ENCODE data around the gene PTPN9. TPM values are rescaled to one million over a fixed set of nuclear protein-coding genes. Genes with fewer than 3 reads are reported as not detected.

PTPN9 gene
- total RNA-seq, 1 donor from 2014 or later, result 33.2 TPM

DNA sequence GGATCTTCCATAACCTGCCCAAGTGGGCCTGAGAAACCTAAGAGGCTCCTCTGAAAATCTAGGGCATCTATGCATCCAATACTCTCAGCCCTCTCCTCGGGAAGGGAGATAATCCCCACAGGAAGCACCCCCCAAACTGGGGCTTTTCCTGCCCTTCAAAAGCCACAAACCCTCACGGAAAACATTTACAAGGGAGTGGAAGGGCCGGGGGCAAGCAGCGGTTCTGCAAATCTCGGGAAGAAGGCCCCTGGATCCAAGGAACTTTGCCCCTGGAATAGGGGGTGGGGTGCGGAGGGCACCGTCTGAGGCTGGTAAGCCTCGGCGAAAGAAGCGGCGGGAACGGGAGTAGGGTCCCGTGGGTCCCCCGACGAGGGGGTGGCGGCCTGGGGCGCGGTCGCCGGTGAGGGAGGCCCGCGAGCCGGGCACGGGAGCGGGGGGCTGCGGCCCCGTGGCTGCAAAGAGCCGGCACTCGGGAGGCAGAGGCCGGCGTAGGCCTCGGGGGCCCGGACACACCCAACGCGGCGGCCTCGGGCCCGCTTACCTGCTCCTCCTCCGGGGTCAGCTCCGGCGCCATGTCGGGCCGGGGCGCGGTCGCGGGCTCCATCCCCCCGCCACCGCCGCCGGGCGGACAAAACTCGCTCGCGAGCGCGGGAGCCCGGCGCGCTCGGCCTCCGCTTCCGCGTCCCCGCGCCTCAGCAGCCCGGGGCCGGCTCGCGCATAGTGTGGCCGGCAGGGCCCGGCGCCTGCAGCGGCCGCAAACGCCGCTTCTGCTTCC, 755 bp downstream of the PTPN9 start:
- Mint-ChIP-seq H3K4me3 (ENCODE audit: unreplicated experiment) (peak overlapping the region; percentile 95), H3K4me1 (ENCODE audit: low read depth) (peaks cover 21% of the 10 kb centered on the region), H3K27ac (ENCODE audit: unreplicated experiment) (peak overlapping the region; percentile 91), H3K9me3 (ENCODE audit: low read depth) (no peaks in the 10 kb centered on the region), H3K27me3 (ENCODE audit: low read depth) (no peaks in the 10 kb centered on the region), H3K36me3 (ENCODE audit: low read depth) (no peaks in the 10 kb centered on the region)
- TF ChIP-seq, protein P1, sequence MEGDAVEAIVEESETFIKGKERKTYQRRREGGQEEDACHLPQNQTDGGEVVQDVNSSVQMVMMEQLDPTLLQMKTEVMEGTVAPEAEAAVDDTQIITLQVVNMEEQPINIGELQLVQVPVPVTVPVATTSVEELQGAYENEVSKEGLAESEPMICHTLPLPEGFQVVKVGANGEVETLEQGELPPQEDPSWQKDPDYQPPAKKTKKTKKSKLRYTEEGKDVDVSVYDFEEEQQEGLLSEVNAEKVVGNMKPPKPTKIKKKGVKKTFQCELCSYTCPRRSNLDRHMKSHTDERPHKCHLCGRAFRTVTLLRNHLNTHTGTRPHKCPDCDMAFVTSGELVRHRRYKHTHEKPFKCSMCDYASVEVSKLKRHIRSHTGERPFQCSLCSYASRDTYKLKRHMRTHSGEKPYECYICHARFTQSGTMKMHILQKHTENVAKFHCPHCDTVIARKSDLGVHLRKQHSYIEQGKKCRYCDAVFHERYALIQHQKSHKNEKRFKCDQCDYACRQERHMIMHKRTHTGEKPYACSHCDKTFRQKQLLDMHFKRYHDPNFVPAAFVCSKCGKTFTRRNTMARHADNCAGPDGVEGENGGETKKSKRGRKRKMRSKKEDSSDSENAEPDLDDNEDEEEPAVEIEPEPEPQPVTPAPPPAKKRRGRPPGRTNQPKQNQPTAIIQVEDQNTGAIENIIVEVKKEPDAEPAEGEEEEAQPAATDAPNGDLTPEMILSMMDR (IDR thresholded peaks at IDR 0.05), result no peak
- no peak for DNase-seq (ENCODE audit: low spot score)

DNA sequence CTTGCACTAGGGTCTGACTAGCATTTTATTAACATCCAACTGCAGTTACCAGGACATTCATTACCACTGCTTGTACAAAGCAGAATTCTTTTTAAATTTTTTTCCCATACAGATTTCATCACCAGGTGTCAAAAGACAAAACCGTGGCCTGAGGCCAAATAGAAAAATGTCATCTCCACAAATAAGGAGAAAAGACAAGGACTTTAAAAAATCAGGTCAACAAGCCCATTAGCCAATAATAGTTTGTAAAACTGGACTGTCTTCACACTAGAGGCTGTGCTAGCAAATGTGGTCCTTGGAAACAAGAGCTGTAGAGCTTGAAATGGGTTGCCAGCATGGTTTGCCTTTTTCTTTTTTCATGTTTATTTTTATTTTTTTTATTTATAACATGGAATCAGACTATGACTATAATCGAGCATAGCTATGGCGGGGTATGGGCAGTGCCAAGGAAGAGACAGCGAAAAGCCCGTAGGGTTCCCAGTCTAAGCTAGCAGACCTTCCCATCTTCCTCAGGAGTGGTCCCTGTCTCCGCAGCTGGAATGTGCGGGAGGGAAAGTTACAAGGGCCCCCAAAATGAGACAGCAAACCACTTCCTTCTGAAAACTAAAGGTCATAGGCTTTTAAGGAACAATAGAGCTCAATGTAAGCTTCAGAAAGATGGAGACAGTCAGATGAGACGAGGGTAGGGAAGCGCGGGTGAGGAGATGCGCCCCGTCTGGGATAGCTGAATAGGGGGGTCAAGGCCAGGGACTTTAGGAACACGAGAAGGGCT, 1.5 kb downstream of the PTPN9 start:
- no peaks in the 10 kb centered on the region for H3K9me3 Mint-ChIP-seq (ENCODE audit: low read depth)
- H3K4me1 Mint-ChIP-seq (ENCODE audit: low read depth), result peaks cover 29% of the 10 kb centered on the region
- TF ChIP-seq, protein P1 (IDR thresholded peaks at IDR 0.05), result no peak
- H3K27me3 Mint-ChIP-seq (ENCODE audit: low read depth), result no peaks in the 10 kb centered on the region
- peak overlapping the region; percentile 91 for H3K27ac Mint-ChIP-seq (ENCODE audit: unreplicated experiment)
- H3K4me3 Mint-ChIP-seq (ENCODE audit: unreplicated experiment), result peak overlapping the region; percentile 95
- no peak for DNase-seq (ENCODE audit: low spot score)
- no peaks in the 10 kb centered on the region for H3K36me3 Mint-ChIP-seq (ENCODE audit: low read depth)

DNA sequence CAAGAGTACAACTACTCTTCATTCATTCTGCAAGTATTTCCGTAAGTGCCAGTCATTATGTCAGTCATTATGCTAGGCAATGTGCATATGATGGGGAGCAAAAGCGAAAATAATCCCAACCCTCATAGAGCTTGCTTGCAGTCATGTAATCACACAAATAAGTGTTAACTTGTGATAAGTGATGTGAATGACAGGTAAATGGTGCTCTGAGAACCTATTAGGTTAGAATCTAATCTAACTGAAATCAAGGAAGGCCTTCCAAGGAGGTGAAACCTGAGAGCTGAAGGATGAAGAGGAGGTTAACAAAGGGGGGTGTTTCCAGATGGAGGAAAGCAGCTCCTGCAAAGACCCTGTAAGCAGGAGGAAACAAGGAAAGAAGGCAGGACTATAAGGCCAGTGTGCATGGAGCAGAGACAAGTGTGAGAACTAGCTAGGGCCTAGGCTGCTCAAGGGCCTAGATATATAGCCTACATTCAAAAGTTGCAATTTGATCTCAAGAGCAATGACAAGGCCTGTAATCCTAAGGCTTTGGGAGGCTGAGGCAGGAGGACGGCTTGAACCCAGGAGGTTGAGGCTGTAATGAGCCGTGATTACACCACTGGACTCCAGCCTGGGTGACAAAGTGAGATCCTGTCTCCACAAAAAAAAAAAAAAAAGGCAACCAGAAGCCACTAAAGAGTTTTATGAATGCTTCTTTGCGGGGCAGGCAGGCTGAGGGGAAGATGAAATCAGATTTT, 5.3 kb downstream of the PTPN9 start:
- Mint-ChIP-seq H3K27me3 (ENCODE audit: low read depth) (no peaks in the 10 kb centered on the region), H3K4me3 (ENCODE audit: unreplicated experiment) (no peak overlapping the region)
- DNase-seq (ENCODE audit: low spot score), result no peak

DNA sequence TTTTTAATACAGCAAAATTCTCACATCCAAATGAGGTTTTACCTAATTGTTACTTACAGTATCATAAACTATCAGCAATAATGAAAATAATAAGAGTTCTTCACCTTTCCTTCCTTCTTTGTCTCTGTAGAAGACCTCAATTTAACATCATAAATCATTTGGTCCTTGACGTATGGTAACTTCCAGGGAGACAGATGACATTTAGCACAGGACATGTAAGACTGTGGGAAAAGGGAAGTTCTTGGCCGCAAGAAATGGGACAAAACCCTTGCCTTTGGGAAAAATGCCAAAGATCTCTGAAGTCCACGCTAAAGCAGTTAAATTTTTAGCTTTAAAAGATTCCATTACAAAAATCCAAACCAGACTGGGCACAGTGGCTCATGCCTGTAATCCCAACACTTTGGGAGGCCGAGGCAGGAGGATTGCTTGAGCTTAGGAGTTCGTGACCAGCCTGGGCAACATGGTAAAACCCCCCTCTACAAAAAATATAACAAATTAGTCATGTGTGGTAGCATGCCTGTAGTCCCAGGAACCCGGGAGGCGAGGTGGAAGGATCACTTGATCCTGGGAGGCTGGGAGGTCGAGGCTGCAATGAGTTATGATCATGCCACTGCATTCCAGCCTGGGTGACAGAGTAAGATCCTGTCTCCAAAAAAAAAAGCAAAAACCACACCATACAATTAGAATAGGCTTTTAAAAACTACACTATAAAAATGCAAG, 8.8 kb downstream of the PTPN9 start:
- Mint-ChIP-seq H3K4me1 (ENCODE audit: low read depth) (peaks cover 38% of the 10 kb centered on the region), H3K27me3 (ENCODE audit: low read depth) (no peaks in the 10 kb centered on the region), H3K36me3 (ENCODE audit: low read depth) (no peaks in the 10 kb centered on the region), H3K9me3 (ENCODE audit: low read depth) (no peaks in the 10 kb centered on the region), H3K27ac (ENCODE audit: unreplicated experiment) (peak overlapping the region; percentile 61), H3K4me3 (ENCODE audit: unreplicated experiment) (no peak overlapping the region)
- TF ChIP-seq, protein P1 (IDR thresholded peaks at IDR 0.05), result no peak
- no peak for DNase-seq (ENCODE audit: low spot score)

More for the DNA sequence above, 5.3 kb downstream of the PTPN9 start:
- no peaks in the 10 kb centered on the region for H3K36me3 Mint-ChIP-seq (ENCODE audit: low read depth)
- no peaks in the 10 kb centered on the region for H3K9me3 Mint-ChIP-seq (ENCODE audit: low read depth)
- TF ChIP-seq, protein P1 (IDR thresholded peaks at IDR 0.05), result no peak
- H3K27ac Mint-ChIP-seq (ENCODE audit: unreplicated experiment), result peak overlapping the region; percentile 2
- peaks cover 36% of the 10 kb centered on the region for H3K4me1 Mint-ChIP-seq (ENCODE audit: low read depth)
